D341Med (cell line): ENCODE measurements around the gene NOX5.
A peak's percentile ranks its signal among the peaks of the same experiment; 100 is the strongest.

ENCODE experiments used
- DNase-seq: peaks from one replicate; pipeline ENCODE4 v3.0.0; 2012; ENCODE audit warnings: low spot score

Gene NOX5

GRCh38 chr15:68990992-68991500 lies 23.4 kb upstream of the NOX5 start:
- no peak for DNase-seq

GRCh38 chr15:68991723-68992122 lies 22.8 kb upstream of the NOX5 start:
- DNase-seq = peak; percentile 73

GRCh38 chr15:68992696-68993095 lies 21.8 kb upstream of the NOX5 start:
- no peak for DNase-seq

- DNase-seq = no peak
Observed at GRCh38 chr15:68993276-68993675, 21.2 kb upstream of the NOX5 start.

- DNase-seq = no peak
Observed at GRCh38 chr15:68994149-68994548, 20.3 kb upstream of the NOX5 start.

- DNase-seq = no peak
Observed at GRCh38 chr15:68994981-68995761, 19.3 kb upstream of the NOX5 start.

- DNase-seq = no peak
Observed at GRCh38 chr15:68997050-68997449, 17.4 kb upstream of the NOX5 start.

GRCh38 chr15:68997930-68998777 lies 16.3 kb upstream of the NOX5 start:
- DNase-seq = no peak

GRCh38 chr15:68999091-68999490 lies 15.4 kb upstream of the NOX5 start:
- DNase-seq = no peak

- DNase-seq = no peak
Observed at GRCh38 chr15:69000091-69000490, 14.4 kb upstream of the NOX5 start.

GRCh38 chr15:69000725-69001503 lies 13.6 kb upstream of the NOX5 start:
- no peak for DNase-seq

- DNase-seq = no peak
Observed at GRCh38 chr15:69002783-69003182, 11.7 kb upstream of the NOX5 start.

- no peak for DNase-seq
Observed at GRCh38 chr15:69004011-69004410, 10.5 kb upstream of the NOX5 start.

- no peak for DNase-seq
Observed at GRCh38 chr15:69008056-69008455, 6.4 kb upstream of the NOX5 start.

- DNase-seq = no peak
Observed at GRCh38 chr15:69009341-69009740, 5.2 kb upstream of the NOX5 start.

- no peak for DNase-seq
Observed at GRCh38 chr15:69011641-69012040, 2.9 kb upstream of the NOX5 start.

GRCh38 chr15:69012761-69013364 lies 1.6 kb upstream of the NOX5 start:
- no peak for DNase-seq

GRCh38 chr15:69013726-69014406 lies 629 bp upstream of the NOX5 start:
- no peak for DNase-seq

GRCh38 chr15:69015591-69015990 lies 1.1 kb downstream of the NOX5 start:
- no peak for DNase-seq

GRCh38 chr15:69016021-69016595 lies 1.6 kb downstream of the NOX5 start:
- no peak for DNase-seq

- DNase-seq = no peak
Observed at GRCh38 chr15:69017978-69018377, 3.5 kb downstream of the NOX5 start.
